GM21526 (cell line): ENCODE results near the gene ARHGAP18.
A peak's percentile ranks its signal among the peaks of the same experiment; 100 is the strongest.

Experiments
- ATAC-seq: cut with Tn5 transposase; IDR thresholded peaks from one replicate; pipeline ENCODE4 v1.9.1; 2021; ENCODE audit warnings: moderate library complexity; ENCODE audit not compliant: unreplicated experiment, low FRiP score

ARHGAP18 gene

DNA sequence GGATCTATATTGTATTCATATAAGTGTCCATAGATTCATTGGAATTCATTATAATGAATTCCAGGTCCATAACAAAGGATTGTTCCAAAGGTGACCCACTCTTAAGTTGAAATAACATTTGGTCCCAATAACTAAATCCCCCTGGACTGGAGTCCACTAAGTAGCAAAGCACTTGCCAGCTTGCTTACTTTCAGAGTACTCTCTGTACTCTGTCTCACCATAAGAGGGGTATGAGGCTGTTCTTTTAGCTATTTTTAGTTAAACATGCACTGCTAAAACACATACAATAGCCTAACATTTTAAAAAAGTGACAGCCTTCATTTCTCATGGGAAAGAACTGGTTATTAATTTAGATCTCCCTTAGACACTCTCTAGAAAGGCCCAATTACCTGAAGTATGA lies 16.7 kb upstream of the ARHGAP18 start:
- ATAC-seq = no peak

DNA sequence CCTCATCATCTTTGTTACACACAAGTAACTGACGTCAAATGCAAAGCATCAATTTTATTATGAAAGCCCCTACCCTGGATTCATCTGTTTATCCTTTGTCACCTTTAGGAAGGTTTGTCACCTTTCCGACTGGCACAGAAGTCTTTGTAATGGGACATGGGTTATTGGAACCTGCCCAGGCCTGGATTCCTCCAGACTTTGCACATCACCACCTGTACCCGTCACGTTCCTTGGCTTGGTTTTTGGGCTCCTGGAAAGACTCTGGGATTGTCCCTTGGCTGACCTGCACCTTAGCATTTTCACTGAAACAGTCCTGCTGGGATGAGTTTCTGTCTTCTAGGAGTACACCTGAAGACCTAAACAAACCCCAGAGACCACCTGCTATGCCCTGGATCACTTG lies 15.4 kb upstream of the ARHGAP18 start:
- ATAC-seq = no peak

- ATAC-seq = no peak
These were observed 9.7 kb upstream of the ARHGAP18 start for GRCh38 chr6:129719692-129720091.

GRCh38 chr6:129717277-129717676 lies 7.3 kb upstream of the ARHGAP18 start:
- no peak for ATAC-seq

DNA sequence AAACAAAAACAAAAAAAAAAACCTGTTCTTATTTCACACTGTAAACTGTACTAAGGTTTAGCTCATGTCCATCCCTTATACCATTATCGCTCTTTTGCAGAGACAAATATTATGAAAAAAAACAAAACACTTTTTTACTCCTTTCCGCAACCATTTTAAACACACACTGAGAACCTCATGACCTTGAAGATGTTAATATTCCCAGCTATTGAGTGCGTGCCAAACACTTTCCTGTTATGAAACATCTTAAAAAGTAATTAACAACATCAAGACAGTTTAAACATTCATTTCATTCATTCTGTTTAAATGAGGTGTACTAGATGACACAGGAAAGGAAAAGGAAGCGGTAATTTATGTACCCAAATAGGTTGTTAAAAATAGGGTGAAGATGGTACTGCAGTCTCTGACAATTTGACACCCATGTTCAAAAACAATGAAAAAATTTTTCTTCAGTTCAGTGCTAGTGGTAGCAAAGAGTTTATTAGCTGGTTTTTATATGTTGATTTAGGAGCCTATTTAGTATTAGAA lies 3.9 kb upstream of the ARHGAP18 start:
- no peak for ATAC-seq

GRCh38 chr6:129711271-129711631 lies 1.3 kb upstream of the ARHGAP18 start:
- no peak for ATAC-seq

- ATAC-seq = no peak
These were observed 683 bp upstream of the ARHGAP18 start for GRCh38 chr6:129710450-129711270.

- peak; percentile 16 for ATAC-seq
These were observed 695 bp downstream of the ARHGAP18 start for GRCh38 chr6:129709196-129709768.

GRCh38 chr6:129708496-129709195 lies 1.3 kb downstream of the ARHGAP18 start:
- ATAC-seq = no peak

GRCh38 chr6:129707882-129708495 lies 2.0 kb downstream of the ARHGAP18 start:
- ATAC-seq = no peak

- ATAC-seq = no peak
These were observed 2.9 kb downstream of the ARHGAP18 start for GRCh38 chr6:129707028-129707427.

- ATAC-seq = no peak
These were observed 4.8 kb downstream of the ARHGAP18 start for GRCh38 chr6:129705212-129705611.

DNA sequence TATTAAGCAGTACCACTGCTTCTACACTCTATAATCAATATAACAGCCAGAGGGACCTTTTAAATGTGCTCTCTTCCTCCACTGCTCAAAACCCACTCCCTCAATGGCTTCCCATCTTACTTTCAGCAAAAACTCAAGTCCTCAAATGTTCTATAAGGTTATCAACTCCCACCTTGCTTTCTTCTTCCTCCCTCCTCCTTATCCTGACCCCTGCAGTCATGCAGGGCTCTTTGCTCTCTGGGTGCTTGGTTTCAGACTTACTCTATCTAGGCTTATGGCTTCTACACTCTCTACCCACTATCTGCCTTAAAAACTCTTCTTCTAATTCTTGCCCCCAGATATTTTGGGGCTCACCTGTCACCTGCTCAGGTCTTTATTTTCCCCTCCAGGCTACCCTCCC lies 5.3 kb downstream of the ARHGAP18 start:
- no peak for ATAC-seq

- no peak for ATAC-seq
These were observed 8.1 kb downstream of the ARHGAP18 start for GRCh38 chr6:129701721-129702455.

DNA sequence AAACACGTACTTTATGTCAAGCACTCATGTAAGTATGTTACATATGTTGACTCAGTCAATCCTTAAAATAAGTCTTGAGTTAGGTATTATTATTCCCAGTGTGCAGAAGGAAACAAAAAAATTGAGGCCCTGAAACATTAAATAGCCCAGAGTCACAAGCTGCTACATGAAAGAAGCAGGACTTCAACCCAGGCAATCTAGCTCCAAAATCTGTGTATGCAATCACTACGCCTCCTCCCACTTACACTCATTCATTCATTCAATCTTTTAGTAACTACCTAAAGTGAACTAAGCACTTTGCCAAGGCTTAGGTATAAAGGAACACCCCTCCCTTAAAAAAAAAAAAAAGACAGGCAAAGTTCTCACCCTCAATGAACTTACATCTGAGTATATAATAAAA lies 9.3 kb downstream of the ARHGAP18 start:
- no peak for ATAC-seq

- ATAC-seq = no peak
These were observed 10.3 kb downstream of the ARHGAP18 start for GRCh38 chr6:129699659-129700058.

- no peak for ATAC-seq
These were observed 11.5 kb downstream of the ARHGAP18 start for GRCh38 chr6:129698430-129698829.

- no peak for ATAC-seq
These were observed 12.2 kb downstream of the ARHGAP18 start for GRCh38 chr6:129697788-129698187.

DNA sequence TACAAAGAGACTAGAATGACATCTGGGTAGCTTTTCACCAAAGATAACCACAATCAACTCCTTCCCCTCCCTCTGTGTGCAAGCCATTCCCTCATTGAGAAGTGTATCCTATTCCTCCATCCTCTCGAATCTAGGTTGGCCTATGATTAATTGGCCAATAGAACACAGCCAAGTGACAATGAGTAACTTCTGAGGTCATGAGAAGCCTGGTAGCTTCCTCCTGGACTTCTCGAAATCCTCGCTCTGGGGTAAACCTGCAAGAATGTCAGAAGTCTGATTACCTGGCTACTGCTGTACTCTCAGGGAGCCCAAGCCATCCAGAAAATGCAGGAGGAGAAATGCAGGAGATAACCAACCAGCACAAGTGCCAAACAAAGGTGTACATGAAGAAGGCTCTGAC lies 13.1 kb downstream of the ARHGAP18 start:
- ATAC-seq = no peak

GRCh38 chr6:129696028-129696418 lies 14.0 kb downstream of the ARHGAP18 start:
- peak; percentile 16 for ATAC-seq
